Tibial nerve (tissue), 4 donors: ENCODE data around the gene RACGAP1. TPM values are rescaled to one million over a fixed set of nuclear protein-coding genes. Genes with fewer than 3 reads are reported as not detected.
"Not testable (repeated sequence)": the region's sequence is repeated elsewhere in the genome, so short reads cannot be mapped to it uniquely, and the experiment has no call there.

ENCODE experiments used
- DNase-seq, 2 donors: peaks; one replicate each; pipeline ENCODE4 v3.0.0-alpha.2; 2019; ENCODE audit warnings: low spot score in 2 of 2
- H3K27ac ChIP-seq, 4 donors: fragments of 200-600 bp; sonication (generic) in 3 of 4; one replicate each; pipeline ENCODE4 v1.5.1; 2017 to 2019; ENCODE audit warnings: mild to moderate bottlenecking in 1 of 4
- H3K27me3 ChIP-seq, 2 donors: fragments of 200-600 bp; sonication (generic) in 1 of 2; one replicate each; pipeline versions ENCODE4 v1.5.1 to v1.6.0; 2017 to 2019
- H3K36me3 ChIP-seq, 3 donors: fragments of 200-600 bp; sonication (generic); one replicate each; pipeline ENCODE4 v1.5.1; 2018 to 2019
- H3K4me1 ChIP-seq, 4 donors: fragments of 200-600 bp; sonication (generic) in 3 of 4; one replicate each; pipeline ENCODE4 v1.5.1; 2017 to 2019
- H3K4me3 ChIP-seq, 4 donors: fragments of 200-600 bp; sonication (generic) in 3 of 4; one replicate each; pipeline ENCODE4 v1.5.1; 2017 to 2019; ENCODE audit warnings: mild to moderate bottlenecking in 1 of 4, moderate library complexity in 1 of 4
- H3K9me3 ChIP-seq, 4 donors: fragments of 200-600 bp; sonication (generic) in 3 of 4; one replicate each; pipeline ENCODE4 v1.5.1; 2017 to 2019
- CTCF ChIP-seq, 5 experiments: fragments of 200-600 bp in 3 of 5; fragments of 450-650 bp in 2 of 5; sonication (generic) in 3 of 5; IDR thresholded peaks; one replicate each; pipeline ENCODE4 v1.5.1; 2016 to 2019; ENCODE audit warnings: antibody characterized with exemption in 5 of 5, mild to moderate bottlenecking in 3 of 5, moderate library complexity in 2 of 5
- EP300 ChIP-seq, 2 donors: sonication (generic); formaldehyde crosslinking; IDR thresholded peaks; one replicate each; pipeline ENCODE4 v1.6.1; 2017; ENCODE audit warnings: antibody characterized with exemption in 2 of 2, mild to moderate bottlenecking in 1 of 2
- POLR2A ChIP-seq, 2 donors: fragments of 450-650 bp; IDR thresholded peaks; one replicate each; pipeline ENCODE4 v1.6.1; 2017; ENCODE audit warnings: antibody characterized with exemption in 2 of 2, mild to moderate bottlenecking in 2 of 2, moderate library complexity in 2 of 2
- WGBS, 2 donors: methylation state at CpG; one replicate each; pipeline ENCODE4 v1.1.5; 2018; 5-methylcytosine and 5-hydroxymethylcytosine counted together
- total RNA-seq, 4 donors: library from RNA; depleted of rRNA; stranded (reverse); fragments of >200 nt; gene quantifications; one replicate each; pipeline ENCODE4 v1.1.0, GENCODE V29; 2016

The RACGAP1 gene
- total RNA-seq, 4 donors from 2014 or later: 6.3 to 15.1 (median 10.5) TPM

- no peaks in the 10 kb centered on the region for H3K27me3 ChIP-seq
- no peak for DNase-seq
- no peak overlapping the region for H3K27ac ChIP-seq
- no peak overlapping the region for H3K4me3 ChIP-seq
- peaks cover 0 to 11% (median 0%) of the 10 kb centered on the region in 4 donors for H3K4me1 ChIP-seq
- no peaks in the 10 kb centered on the region for H3K9me3 ChIP-seq
- TF ChIP-seq EP300 (IDR thresholded peaks at IDR 0.05) (no peak), CTCF (IDR thresholded peaks at IDR 0.05) (no peak), POLR2A (IDR thresholded peaks at IDR 0.05) (no peak)
- H3K36me3 ChIP-seq: peaks cover 0 to 26% (median under 1%) of the 10 kb centered on the region in 3 donors
- WGBS, 2 donors: 78 to 85% methylated on average over 4 of the region's 4 CpGs
These were observed 37.5 kb downstream of the RACGAP1 start for GRCh38 chr12:49987625-49988303.

GRCh38 chr12:49986476-49986875, 38.8 kb downstream of the RACGAP1 start:
- H3K27ac ChIP-seq, H3K4me3 ChIP-seq, H3K9me3 ChIP-seq, DNase-seq, H3K27me3 ChIP-seq: not testable (repeated sequence)
- Histone ChIP-seq H3K36me3 (peaks cover 0 to 13% (median 0%) of the 10 kb centered on the region in 3 donors), H3K4me1 (peaks cover 0 to 14% (median 0%) of the 10 kb centered on the region in 4 donors)
- WGBS, 2 donors: 87 to 91% methylated on average over 3 of the region's 3 CpGs

- H3K4me1 ChIP-seq: peaks cover 0 to 14% (median 0%) of the 10 kb centered on the region in 4 donors
- peaks cover 0 to 12% (median 0%) of the 10 kb centered on the region in 3 donors for H3K36me3 ChIP-seq
- no peak for TF ChIP-seq POLR2A (IDR thresholded peaks at IDR 0.05)
- H3K9me3 ChIP-seq: no peaks in the 10 kb centered on the region
- no peak for DNase-seq
- no peak overlapping the region for H3K27ac ChIP-seq
- no peak overlapping the region for H3K4me3 ChIP-seq
- H3K27me3 ChIP-seq: no peaks in the 10 kb centered on the region
- 82 to 90% methylated on average over 5 of the region's 5 CpGs for WGBS, 2 donors
These were observed 39.3 kb downstream of the RACGAP1 start for GRCh38 chr12:49985981-49986380.

DNA sequence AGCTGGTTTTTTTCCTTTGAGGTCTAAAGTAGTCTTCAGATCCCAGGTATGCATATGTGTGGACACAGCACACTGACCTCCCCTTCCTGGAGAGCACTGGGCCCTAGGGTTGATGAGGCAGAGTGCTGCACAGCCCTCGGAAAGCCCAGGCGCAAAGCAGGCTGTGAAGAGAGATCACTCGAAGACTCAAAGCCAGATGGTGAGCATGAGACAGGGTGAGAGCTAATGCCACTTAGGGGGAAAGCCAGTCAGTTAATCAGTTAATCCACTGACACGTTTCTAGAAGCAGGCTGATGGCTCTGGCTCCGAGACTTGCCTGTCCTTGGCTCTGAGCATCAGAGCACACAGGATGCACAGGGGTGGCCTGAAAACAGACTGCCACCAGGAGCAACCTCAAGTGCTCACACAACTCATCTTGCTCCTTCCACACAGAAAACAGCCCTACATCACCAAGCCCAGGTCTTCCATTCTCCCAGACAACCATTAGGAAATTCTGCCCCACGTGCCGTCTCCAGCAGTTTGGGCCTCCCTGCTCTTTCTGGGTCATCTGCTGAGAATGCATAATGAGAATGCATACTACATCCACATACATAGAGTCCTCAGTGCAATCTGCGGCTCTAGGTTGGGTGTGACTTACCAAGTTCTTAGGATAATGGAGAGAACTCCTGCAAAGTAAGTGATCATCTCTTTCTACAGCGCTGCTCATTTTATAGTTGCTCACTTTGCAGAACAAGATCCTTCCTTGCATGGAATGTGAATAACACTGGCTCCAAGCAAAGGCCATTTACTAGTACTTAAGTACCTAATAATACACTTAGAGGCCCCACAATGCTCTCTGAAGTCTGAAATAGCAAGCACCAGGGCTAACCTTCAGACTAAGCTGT, 40.6 kb downstream of the RACGAP1 start:
- no peak for DNase-seq
- 87 to 88% methylated on average over 9 of the region's 9 CpGs for WGBS, 2 donors
- TF ChIP-seq CTCF (IDR thresholded peaks at IDR 0.05) (no peak), POLR2A (IDR thresholded peaks at IDR 0.05) (no peak), EP300 (IDR thresholded peaks at IDR 0.05) (no peak)
- Histone ChIP-seq H3K4me3 (no peak overlapping the region), H3K36me3 (peaks cover 0 to 5% (median 0%) of the 10 kb centered on the region in 3 donors), H3K4me1 (peaks cover 0 to 14% (median 0%) of the 10 kb centered on the region in 4 donors), H3K27me3 (no peaks in the 10 kb centered on the region), H3K9me3 (no peaks in the 10 kb centered on the region), H3K27ac (no peak overlapping the region)

DNA sequence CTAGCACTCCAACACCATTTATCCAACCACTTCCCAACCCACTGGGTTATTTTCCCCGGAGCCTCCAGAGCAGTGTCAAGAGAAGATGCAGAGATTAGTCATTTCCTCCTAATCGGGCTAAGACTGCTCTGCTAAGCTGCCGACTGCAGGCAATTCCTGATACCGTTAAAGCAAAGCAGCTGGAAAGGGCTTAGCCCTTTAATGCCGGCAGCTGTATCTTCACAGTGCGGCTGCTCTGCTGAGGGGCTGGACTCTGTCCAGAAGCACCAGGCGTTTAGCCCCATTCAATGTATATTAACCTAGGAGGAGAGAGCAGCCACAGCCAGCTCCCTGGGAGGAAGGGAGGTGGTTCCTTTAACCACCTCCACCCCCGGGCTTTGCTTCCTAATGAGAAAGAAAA, 41.4 kb downstream of the RACGAP1 start:
- peaks cover 0 to 14% (median 0%) of the 10 kb centered on the region in 4 donors for H3K4me1 ChIP-seq
- H3K4me3 ChIP-seq: no peak overlapping the region
- peaks cover 0 to 3% (median 0%) of the 10 kb centered on the region in 3 donors for H3K36me3 ChIP-seq
- no peak overlapping the region for H3K27ac ChIP-seq
- H3K9me3 ChIP-seq: no peaks in the 10 kb centered on the region
- no peak for DNase-seq
- 0 to 2% methylated on average over 7 to 8 of the region's 8 CpGs for WGBS, 2 donors
- TF ChIP-seq CTCF (IDR thresholded peaks at IDR 0.05): no peak
- no peak for TF ChIP-seq EP300 (IDR thresholded peaks at IDR 0.05)
- no peak for TF ChIP-seq POLR2A (IDR thresholded peaks at IDR 0.05)
- no peaks in the 10 kb centered on the region for H3K27me3 ChIP-seq
